ENCODE results near the gene FYN.

DNA sequence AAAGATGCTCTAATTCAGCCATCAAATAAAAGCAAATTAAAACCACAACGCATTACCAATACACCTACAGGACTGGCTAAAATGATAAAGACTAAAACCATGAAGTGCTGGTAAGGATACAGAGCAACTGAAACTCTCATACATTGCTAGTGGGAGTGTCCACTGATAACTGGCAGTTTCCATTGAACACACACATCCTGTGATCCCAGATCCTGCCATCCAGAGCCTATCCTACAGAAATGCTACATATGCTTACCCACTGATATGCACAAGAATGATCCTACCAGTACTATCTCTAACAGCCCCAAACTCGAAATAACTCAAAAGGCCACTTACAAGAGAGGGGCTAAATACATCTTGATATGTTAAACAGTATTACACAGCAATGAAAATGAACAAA lies 81.0 kb downstream of the FYN start:
- TF ChIP-seq NR2C1 (IDR thresholded peaks at IDR 0.05) (no peak), NR2C1 (tag; IDR thresholded peaks at IDR 0.05) (no peak), KDM1A (IDR thresholded peaks at IDR 0.05) (no peak), ZNF274 (IDR thresholded peaks at IDR 0.05; ENCODE audit: borderline replicate concordance, low read depth, low read length) (no peak), SP1 (CRISPR knock-in tag; IDR thresholded peaks at IDR 0.05) (no peak), CTCF (IDR thresholded peaks at IDR 0.05 in 2 of 3, conservative IDR thresholded peaks at IDR 0.05 in 1 of 3; ENCODE audit: insufficient read depth in 2 of 3, low read depth in 1 of 3, low read length in 3 of 3) (no peak), SREBF2 (CRISPR knock-in tag; IDR thresholded peaks at IDR 0.05) (no peak), SLC30A9 (CRISPR knock-in tag; IDR thresholded peaks at IDR 0.05) (no peak), ZBTB11 (CRISPR knock-in tag; IDR thresholded peaks at IDR 0.05) (no peak)

Data from K562 (cell line).